Stomach (tissue), 4 donors: ENCODE data around the gene TSR1.

Experiments
- CTCF ChIP-seq, 7 experiments: fragments of 450-650 bp in 4 of 7; fragments of 200-600 bp in 3 of 7; sonication (generic) in 3 of 7; IDR thresholded peaks; one replicate each; pipeline ENCODE4 v1.5.1; 2016 to 2019; ENCODE audit warnings: antibody characterized with exemption in 7 of 7, control low read depth in 2 of 7, mild to moderate bottlenecking in 1 of 7
- POLR2A ChIP-seq, 4 donors: fragments of 450-650 bp; IDR thresholded peaks; one replicate each; pipeline ENCODE4 v1.6.1; 2016; ENCODE audit warnings: antibody characterized with exemption in 4 of 4, control low read depth in 2 of 4, mild to moderate bottlenecking in 1 of 4, moderate library complexity in 1 of 4

- no peak for TF ChIP-seq CTCF (IDR thresholded peaks at IDR 0.05)
- TF ChIP-seq POLR2A (IDR thresholded peaks at IDR 0.05) = no peak
Measured at GRCh38 chr17:2383628-2384167, 47.4 kb upstream of the TSR1 start.
